Effector CD8-positive, alpha-beta T cell (primary cell): Measurements from ENCODE around the gene ANKRD18B.
"Not testable (repeated sequence)": the region's sequence is repeated elsewhere in the genome, so short reads cannot be mapped to it uniquely, and the experiment has no call there.

Source experiments
- DNase-seq: peaks from one replicate; lab custom pipeline; 2025; lab: John Stamatoyannopoulos, UW

The ANKRD18B gene

DNA sequence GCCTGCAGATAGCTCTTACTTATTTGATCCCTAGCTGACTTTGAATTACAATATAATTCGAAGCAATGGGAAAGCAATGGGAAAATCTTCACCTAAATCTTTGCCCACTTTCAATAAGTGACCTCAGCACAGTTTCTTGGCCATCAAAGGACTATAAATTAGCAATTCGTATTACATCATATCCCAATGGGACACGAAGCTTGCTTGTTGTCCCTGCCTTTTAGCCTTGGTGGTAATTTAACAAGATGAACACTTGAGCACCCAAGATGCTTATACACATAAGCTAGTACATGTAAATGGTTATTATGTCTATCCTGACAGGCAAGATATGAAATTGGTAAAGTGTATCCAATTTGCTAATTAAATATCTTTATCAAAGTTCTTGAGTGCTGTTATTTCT is 9.9 kb downstream of the ANKRD18B start:
- DNase-seq = not testable (repeated sequence)

DNA sequence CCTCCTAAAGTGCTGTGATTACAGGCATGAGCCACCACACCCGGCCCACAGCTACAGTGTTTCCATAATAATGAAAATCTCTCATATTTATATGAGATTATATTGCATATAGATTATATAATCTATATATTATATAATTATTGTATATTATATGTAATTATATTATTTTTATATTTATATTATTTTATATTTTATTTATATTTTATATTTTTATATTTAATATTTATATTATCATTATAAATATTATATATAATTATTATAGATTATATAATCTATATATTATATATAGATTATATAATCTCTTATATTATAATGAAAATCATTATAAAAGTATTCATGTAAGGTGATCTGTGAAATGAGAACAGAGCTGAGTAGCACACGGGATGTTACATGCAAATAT is 11.5 kb downstream of the ANKRD18B start:
- no peak for DNase-seq

DNA sequence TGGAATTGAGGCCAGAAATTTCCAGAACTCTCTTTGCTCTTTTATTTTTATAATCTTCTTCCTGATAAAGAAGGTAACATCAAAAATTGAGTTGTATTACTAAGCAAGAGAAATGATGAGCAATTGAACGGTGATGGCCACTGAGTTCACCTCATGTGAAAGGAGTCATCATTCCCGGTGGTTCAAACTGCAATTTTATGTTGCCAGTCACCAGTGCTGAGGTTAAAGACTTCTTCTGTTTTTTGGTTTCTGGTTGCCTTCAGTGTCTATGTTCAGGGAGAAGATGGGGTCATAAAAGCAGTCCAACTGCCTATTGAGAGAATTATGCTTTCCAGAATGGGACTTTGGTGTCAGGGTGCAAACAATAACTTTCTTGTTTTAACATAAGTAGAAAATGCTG is 19.4 kb downstream of the ANKRD18B start:
- DNase-seq = not testable (repeated sequence)

DNA sequence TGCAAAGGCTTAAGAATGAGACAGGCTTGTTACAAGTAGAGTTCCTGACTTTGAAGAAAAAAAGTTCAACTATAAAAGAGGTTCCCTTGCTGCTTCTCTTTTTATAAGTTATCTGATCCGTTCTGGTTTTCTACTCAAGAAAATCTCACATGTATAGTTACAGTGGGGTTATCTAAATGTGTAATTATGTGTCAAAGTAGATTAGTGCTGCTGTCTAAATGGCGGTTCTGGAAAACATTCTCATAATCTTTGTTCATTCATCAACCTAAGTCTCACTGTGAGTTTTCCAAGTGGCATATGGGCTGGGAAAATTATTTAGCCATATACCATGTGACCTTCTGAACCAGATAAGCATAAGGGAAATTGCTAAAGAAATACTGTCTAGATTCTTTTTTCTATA is 21.7 kb downstream of the ANKRD18B start:
- DNase-seq = not testable (repeated sequence)

DNA sequence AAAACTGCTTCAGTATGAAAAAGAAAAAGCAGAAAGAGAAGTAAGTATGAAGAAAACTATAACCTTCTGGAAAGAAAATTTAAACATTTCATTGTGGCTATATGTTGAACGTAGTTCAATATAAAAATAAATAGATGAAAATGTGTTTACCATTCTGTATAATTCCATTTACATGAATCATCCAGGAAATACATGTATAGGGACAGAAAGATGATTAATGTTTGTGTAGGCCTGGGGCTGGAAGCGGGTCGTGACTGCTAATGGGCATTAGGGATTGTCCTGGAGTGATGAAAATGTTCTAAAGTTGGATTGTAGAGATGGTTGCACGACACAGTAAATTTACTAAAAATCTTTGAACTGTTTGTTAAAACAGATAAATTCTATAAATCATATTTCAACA is 24.8 kb downstream of the ANKRD18B start:
- DNase-seq = not testable (repeated sequence)

DNA sequence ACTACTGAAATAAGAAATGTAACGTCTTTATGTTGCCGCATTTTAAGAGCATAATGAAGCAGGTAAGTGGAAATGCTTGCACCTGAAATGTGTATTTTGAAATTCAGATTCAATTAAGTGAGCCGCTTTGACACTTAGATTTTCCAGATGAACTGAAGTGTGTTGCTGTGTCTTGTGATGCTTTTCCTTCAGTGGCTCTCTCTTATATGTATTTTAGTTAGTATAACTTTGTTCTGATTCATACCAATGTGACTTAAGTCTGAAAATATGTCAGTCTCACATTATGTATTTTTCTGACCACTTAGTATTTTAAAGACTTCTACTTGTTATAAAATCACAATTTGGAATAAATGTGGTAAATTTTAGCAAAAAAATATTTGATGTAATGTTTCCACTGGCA is 25.4 kb downstream of the ANKRD18B start:
- DNase-seq = not testable (repeated sequence)

DNA sequence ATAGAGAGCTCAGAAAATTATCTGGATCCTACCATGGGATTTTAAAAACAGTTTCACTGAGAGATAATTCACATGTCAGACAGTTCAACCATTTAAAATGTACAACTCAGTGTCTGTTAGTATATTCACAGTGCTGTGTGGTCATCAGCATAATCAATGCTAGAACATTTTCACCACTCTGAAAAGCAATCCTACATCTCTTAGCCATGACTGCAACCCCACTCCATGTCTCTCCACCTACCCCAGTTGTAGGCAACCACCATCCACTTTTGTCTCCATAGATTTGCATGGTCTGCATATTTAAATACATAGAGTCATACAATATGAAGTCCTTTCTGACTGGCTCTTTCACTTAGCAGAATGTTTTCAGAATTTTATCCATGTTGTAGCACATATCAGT is 27.1 kb downstream of the ANKRD18B start:
- not testable (repeated sequence) for DNase-seq

DNA sequence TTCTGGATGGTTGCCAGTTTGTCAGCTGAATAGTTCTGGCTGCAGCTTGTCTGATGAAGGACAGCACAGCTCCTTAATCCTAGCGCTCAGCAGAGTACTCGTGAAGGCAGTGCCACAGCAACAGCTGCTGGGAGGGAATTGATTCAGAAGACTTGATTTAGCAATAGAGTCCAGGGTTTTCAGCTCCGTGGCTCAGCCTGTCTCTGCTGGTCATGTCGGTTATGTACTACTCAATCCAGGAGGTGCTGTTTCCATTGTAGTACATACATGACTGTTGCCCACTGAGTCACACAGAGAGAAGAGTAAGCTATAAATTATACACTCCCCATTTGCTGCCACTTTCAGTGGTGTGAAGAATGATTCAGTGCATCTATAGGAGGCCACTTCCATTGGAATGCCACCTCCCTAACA is 28.3 kb downstream of the ANKRD18B start:
- DNase-seq = not testable (repeated sequence)

DNA sequence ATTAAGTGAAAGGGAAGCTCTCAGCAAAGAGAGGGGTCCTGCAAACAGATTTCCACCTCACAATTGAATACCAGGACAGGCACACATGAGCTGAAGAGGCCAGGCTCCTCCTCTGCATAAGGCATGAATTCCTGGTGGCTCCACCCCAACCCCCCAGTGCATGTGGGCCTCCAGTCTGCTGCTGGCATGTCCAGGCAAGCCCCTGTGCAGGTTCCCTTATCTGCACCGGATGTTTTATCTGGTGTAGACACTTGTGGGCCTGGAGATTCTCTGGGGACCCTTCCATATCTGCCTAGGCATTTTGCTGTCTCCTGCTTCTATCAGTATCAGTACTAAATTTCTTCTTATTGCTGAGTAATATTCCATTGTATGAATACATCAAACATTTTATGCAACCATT is 36.2 kb downstream of the ANKRD18B start:
- DNase-seq = not testable (repeated sequence)

DNA sequence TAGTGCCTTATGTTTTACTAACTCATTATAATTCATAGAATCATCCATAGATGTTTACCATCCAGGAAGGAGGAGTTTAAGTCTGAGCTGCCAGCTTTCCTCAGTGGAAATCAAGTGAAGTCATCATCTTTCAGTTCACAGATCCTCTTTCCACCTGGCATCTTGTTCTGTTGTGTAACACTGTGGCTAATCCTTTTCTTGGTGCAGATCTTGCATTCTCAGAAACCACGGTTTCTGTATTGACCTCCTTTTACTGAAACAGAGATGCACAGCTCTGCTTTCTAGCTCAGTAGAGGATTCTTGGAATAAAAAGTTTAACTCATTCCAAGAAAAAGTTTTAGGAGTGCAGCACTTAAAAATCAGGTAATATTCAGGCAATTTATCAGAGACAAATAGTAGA is 38.1 kb downstream of the ANKRD18B start:
- not testable (repeated sequence) for DNase-seq

DNA sequence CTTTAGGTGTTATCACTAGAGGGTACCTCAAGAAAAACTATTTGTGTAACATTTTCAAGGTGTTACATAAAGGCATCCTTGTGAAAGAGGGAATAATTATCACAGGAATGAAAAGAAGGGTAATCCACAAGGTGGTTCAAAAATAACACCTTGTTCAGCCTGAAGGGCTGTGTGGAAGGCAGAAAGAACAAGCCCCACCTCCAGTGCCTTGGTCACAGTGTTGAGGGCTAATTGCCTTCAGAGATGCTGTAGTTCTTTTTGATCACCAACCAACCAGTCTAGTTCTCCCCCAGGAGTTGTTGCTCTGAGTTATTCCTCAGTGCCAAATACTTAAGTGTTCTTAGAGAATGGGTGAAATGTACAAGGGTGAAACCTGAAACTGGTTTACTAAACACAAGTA is 43.7 kb downstream of the ANKRD18B start:
- not testable (repeated sequence) for DNase-seq

DNA sequence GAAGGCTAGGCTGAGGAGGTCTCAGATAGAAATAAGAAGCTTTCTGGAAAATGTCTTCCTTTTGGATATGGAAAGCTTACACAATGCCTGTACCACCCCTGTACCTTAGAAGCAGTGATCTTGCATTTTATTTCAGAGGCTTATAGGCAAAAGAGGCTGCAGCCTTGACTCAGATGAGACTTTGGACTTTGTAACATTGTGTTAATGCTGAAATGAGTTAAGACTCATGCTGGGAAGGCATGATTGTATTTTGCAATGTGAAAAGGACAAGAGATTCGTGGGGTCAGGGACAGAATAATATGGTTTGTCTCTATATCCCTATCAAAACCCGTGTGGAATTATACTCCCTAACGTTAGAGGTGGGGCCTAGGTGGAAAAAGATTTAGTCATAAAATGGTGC is 53.7 kb downstream of the ANKRD18B start:
- not testable (repeated sequence) for DNase-seq

DNA sequence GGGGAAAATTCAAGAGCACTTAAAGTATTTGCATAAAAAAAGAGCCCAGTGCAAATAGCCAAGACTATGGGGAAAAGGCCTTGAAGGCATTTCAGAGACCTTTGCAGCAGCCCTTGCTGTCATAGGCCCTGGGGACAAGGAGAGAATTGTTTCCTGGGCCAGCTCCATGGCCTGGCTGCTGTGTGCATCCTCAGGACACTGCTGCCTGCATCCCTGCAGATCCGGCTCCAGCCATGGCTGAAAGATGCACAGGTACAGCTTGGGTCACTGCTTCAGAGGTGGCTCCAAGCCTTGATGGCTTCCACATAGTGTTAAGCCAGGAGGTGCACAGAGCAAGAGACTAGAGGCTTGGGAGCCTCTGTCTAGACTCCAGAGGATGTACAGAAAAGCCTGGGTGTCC is 55.9 kb downstream of the ANKRD18B start:
- DNase-seq = not testable (repeated sequence)

DNA sequence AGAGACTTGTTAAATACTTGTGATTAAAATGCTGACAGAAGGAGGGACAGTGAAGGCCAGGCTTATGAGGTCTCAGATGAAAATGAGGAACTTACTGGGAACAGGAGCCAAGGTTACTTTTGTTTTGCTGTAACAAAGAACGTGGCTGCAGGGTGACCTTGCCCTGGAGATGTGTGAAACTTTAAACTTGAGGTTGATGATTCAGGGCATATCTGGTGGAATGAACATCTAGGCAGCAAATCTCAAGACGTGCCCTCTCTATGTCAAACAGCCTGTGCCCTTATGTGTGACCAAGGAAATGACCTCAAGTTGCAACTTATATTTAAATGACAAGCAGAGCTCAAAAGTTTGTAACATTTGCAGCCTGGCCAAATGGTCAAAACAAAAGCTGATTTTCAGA is 58.6 kb downstream of the ANKRD18B start:
- not testable (repeated sequence) for DNase-seq

DNA sequence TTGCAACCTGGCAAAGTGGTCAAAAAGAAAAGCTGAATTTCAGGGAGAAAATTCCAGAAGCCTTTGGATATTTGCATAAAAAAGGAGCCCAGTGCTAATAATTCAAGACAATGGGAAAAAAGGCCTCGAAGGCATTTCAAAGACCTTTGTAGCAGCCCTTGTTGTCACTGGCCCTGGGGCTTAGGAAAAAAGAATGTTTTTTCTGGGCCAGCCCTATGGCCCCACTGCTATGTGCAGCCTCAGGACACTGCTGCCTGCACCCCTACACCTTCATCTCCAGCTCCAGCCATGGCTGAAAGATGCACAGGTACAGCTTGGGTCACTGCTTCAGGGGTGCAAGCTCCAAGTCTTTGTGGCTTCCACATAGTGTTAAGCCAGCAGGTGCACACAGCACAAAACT is 62.1 kb downstream of the ANKRD18B start:
- not testable (repeated sequence) for DNase-seq

DNA sequence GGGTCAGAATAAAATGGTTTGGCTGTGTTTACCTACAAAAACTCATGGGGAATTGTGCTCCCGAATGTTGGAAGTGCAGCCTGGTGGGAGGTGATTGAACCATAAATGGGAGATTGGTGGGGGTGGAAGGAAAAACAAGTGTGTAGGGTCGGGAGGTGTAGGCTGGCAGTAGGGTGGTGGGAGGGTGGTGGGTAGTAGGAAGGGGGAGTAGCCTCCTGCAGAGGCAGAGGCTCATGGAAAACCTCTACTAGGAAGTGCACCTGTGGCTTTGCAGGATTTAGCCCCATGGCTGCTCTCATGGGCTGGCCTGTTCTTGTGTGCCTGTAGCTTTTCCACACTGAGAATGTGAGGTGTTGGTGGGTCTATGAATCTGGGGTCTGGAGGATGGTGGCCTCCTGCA is 63.7 kb downstream of the ANKRD18B start:
- not testable (repeated sequence) for DNase-seq

DNA sequence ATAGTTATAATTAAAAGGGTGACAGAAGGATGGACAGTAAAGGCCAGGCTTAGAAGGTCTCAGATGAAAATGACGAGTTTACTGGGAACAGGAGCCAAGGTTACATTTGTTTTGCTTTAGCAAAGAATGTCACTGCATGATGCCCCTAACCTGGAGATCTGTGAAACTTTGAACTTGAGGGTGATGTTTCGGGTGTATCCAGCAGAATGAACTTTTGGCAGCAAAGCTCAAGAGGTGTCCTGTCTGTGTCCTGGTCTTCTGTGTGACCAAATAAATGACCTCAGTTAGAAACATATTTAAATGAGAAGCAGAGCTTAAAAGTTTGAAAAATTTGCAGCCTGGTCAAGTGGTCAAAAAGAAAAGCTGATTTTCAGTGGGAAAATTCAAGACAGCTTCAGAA is 64.8 kb downstream of the ANKRD18B start:
- not testable (repeated sequence) for DNase-seq

DNA sequence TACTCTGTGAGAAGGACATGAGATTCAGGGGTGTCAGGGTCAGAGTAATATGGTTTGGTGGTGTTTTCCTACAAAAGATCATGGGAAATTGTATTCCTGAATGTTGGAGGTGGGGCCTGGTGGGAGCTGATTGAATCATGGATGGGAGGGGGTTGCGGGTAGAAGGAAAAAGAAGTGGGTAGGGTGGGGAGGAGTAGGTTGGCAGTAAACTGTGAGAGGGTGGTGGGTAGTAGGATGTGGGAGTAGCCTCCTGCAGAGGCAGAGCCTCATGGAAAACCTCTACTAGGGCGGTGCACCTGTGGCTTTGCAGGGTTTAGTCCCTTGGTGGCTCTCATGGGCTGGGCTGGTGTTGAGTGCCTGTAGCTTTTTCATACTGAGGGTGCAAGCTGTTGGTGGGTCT is 66.8 kb downstream of the ANKRD18B start:
- not testable (repeated sequence) for DNase-seq

DNA sequence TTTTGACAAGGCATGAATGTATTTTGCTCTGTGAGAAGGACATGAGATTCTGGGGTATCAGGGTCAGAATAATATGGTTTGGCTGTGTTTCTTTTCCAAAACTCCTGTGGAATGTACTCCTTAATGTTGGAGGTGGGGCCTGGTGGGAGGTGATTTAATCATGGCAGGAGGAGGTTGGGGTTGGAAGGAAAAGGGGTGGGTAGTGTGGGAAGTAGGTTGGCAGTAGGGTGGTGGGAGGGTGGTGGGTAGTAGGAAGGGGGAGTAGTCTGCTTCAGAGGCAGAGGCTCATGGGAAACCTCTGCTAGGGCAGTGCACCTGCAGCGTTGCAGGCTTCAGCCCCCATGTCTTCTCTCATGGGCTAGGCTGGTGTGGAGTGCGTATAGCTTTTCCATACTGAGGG is 72.9 kb downstream of the ANKRD18B start:
- DNase-seq = not testable (repeated sequence)

DNA sequence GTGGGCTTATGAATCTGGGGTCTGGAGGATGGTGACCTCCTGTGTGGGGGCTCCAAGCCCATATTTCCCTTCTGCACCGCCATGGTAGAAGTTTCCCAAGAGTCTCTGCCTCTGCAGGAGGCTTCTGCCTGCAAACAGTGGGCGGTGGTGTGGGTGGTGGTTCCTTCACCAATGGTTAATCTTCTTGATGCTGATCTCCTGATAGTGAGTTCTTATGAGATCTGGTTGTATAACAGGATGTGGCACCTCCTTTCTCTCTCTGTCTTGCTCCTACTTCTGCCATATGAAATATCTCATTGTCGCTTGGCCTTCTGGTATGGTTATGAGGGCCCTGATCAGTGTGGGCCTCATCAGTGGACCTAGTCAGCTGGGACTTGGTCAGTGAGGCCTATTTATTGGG is 73.3 kb downstream of the ANKRD18B start:
- DNase-seq = not testable (repeated sequence)

DNA sequence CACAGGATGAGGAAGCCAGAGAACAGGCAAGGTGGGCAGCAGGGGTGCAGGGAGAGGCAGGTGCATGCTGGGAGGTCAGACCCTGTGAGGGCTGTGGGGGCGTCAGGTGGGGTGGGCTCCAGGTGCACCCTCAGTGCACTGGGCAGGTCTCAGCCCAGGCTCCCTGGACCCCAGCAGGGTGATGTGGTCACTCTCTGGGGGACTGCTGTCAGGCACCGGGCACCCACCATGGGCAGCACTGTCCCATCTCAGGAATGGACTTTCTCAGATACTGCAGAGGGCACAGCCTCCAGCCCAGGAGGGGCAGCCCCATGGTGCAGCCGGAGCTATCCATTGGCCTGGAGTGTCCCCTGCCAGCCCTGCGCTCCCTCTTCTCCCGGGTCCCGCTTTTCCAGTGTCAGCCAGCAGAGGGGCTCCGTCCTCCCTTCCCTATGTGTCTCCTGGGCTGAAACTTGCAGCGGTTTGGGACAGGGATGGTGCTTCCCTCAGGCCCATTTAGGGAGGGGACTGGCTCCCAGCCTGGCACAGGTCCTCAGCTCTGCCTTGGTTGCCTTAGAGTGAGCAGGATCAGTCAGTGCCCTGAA is 74.8 kb downstream of the ANKRD18B start:
- DNase-seq = not testable (repeated sequence)

DNA sequence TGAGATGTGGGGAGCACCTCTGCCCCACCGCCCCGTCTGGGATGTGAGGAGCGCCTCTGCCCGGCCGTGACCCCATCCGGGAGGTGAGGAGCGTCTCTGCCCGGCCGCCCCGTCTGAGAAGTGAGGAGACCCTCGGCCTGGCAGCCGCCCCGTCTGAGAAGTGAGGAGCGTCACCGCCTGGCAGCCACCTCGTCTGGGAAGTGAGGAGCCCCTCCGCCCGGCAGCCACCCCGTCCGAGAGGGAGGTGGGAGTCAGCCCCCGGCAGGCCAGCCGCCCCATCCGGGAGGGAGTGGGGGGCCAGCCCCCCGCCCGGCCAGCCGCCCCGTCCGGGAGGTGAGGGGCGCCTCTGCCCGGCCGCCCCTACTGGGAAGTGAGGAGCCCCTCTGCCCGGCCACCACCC is 76.9 kb downstream of the ANKRD18B start:
- not testable (repeated sequence) for DNase-seq

DNA sequence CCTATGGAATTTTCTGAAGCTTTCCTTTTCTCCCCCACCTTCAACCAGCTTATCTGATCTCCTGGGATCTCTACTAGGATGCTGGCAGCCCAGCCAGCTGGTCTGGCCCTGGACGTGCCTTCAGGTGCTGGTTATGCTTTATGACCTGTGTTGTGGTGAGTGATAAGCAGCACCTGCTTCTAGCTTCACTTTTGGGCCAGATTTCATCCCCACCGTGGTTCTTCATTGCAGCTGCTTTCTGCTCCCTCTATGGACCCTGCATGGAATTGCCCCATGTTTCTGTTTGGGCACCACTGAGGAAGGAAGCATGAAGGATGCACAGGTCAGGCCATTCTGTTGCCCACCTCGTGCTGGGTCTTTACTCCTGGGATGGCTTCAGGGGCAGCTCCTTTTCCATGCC is 80.2 kb downstream of the ANKRD18B start:
- DNase-seq = not testable (repeated sequence)

DNA sequence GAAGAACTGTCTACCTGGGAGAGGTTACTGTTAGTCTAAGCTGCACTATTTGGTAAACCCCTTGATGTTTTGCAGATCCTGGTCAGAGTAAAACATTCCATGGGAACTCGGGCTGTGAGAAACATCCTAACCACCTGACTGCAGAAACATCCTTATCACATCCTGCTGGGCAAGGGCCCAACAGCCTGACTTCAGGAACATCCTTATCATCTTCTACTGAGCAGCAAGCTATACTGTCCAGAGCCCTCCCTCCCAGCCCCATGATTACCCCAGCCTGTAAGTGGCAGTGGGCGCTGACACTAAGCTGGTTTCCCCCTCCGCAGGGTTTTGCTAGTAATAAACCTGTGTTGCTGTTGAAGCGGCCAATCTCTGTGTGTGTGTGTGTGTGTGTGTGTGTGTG is 80.9 kb downstream of the ANKRD18B start:
- not testable (repeated sequence) for DNase-seq
